Liver (tissue), 9 donors: ENCODE results near the gene RARRES2. TPM values are rescaled to one million over a fixed set of nuclear protein-coding genes. Genes with fewer than 3 reads are reported as not detected.

Source experiments
- DNase-seq: peaks from one replicate; pipeline ENCODE4 v3.0.0-alpha.2; 2017; ENCODE audit warnings: low spot score
- H3K27ac ChIP-seq, 2 donors: one replicate each; pipeline ENCODE4 v1.7.0; 2013; ENCODE audit warnings: inconsistent platforms in 2 of 2, low read length in 2 of 2, control low read depth in 1 of 2, low read depth in 1 of 2, mild to moderate bottlenecking in 1 of 2
- H3K27me3 ChIP-seq, 4 donors: one replicate each; pipeline versions ENCODE4 v1.6.1 to v1.7.0; 2013; ENCODE audit warnings: low read length in 3 of 4, inconsistent platforms in 1 of 4, mild to moderate bottlenecking in 1 of 4, moderate library complexity in 1 of 4; ENCODE audit not compliant: control insufficient read depth in 4 of 4, insufficient read depth in 4 of 4
- H3K36me3 ChIP-seq, 4 donors: one replicate each; pipeline versions ENCODE4 v1.6.1 to v1.7.0; 2013; ENCODE audit warnings: low read length in 3 of 4, mild to moderate bottlenecking in 3 of 4, low read depth in 1 of 4, moderate library complexity in 1 of 4; ENCODE audit not compliant: control insufficient read depth in 4 of 4, insufficient read depth in 3 of 4
- H3K4me1 ChIP-seq, 4 donors: one replicate each; pipeline versions ENCODE4 v1.6.1 to v1.7.0; 2013; ENCODE audit warnings: low read length in 3 of 4, mild to moderate bottlenecking in 3 of 4, moderate library complexity in 1 of 4; ENCODE audit not compliant: control insufficient read depth in 4 of 4, insufficient read depth in 4 of 4
- H3K4me3 ChIP-seq, 3 donors: one replicate each; pipeline versions ENCODE4 v1.6.1 to v1.7.0; 2013; ENCODE audit warnings: low read length in 3 of 3, control low read depth in 1 of 3, low read depth in 1 of 3, mild to moderate bottlenecking in 1 of 3
- H3K9ac ChIP-seq, 2 donors: one replicate each; pipeline ENCODE4 v1.7.0; 2013; ENCODE audit warnings: low read length in 2 of 2, mild to moderate bottlenecking in 2 of 2, moderate library complexity in 2 of 2, control low read depth in 1 of 2, low read depth in 1 of 2
- H3K9me3 ChIP-seq, 4 donors: one replicate each; pipeline versions ENCODE4 v1.6.1 to v1.7.0; 2013; ENCODE audit warnings: low read length in 3 of 4; ENCODE audit not compliant: control insufficient read depth in 4 of 4
- EGR1 ChIP-seq, 2 donors: IDR thresholded peaks; 2 replicates each; pipeline ENCODE4 v1.6.1; 2016 to 2018; ENCODE audit warnings: antibody characterized with exemption in 2 of 2, low read depth in 2 of 2
- FOXA1 ChIP-seq: IDR thresholded peaks from 2 replicates; pipeline ENCODE4 v1.6.1; 2016; ENCODE audit warnings: antibody characterized with exemption
- HNF4A ChIP-seq, 2 donors: conservative IDR thresholded peaks; 2 replicates each; pipeline ENCODE4 v1.6.1; 2016; ENCODE audit warnings: antibody characterized with exemption in 2 of 2, mild to moderate bottlenecking in 2 of 2
- HNF4G ChIP-seq: IDR thresholded peaks from 2 replicates; pipeline ENCODE4 v1.6.1; 2016; ENCODE audit warnings: antibody characterized with exemption
- NR2F2 ChIP-seq: IDR thresholded peaks from 2 replicates; pipeline ENCODE4 v1.6.1; 2016; ENCODE audit warnings: antibody characterized with exemption
- RAD21 ChIP-seq, 2 donors: IDR thresholded peaks; 2 replicates each; pipeline ENCODE4 v1.6.1; 2016; ENCODE audit warnings: antibody characterized with exemption in 2 of 2, mild to moderate bottlenecking in 2 of 2
- SP1 ChIP-seq: IDR thresholded peaks from 2 replicates; pipeline ENCODE4 v1.6.1; 2018; ENCODE audit warnings: antibody characterized with exemption, mild to moderate bottlenecking
- WGBS: extraction: QIAGEN DNeasy Blood & Tissue Kit; methylation state at CpG from one replicate; pipeline ENCODE4 v1.1.7; 2013; 5-methylcytosine and 5-hydroxymethylcytosine counted together
- polyA plus RNA-seq, 2 donors: library from polyadenylated mRNA; stranded (reverse) in 1 of 2; unstranded in 1 of 2; fragments of 200-250 nt in 1 of 2; fragments of >200 nt in 1 of 2; fragmentation: Nextera tagmentation in 1 of 2; extraction: Ambion mirVana in 1 of 2; gene quantifications; one replicate each; pipeline versions ENCODE4 v1.2.1 to v1.2.3, GENCODE V29; 2013 to 2015
- total RNA-seq, 2 donors: library from RNA; depleted of rRNA; stranded (reverse); fragments of >200 nt; gene quantifications; one replicate each; pipeline ENCODE4 v1.2.3, GENCODE V29; 2014
- TF ChIP-seq, protein P1 (sequence below): IDR thresholded peaks from 2 replicates; pipeline ENCODE4 v1.6.1; 2016; ENCODE audit warnings: antibody characterized with exemption
- TF ChIP-seq, protein P2 (sequence below): fragments of 150-350 bp; IDR thresholded peaks from 2 replicates; pipeline ENCODE4 v1.5.1; 2017; ENCODE audit warnings: improper control_type of control experiment, low read depth, low read length; ENCODE audit not compliant: missing input control
- donor health status: healthy.
- donor health status: healthy.
- donor health status: healthy.
- donor health status: healthy.
- donor health status: healthy.

Gene RARRES2
- total and polyA plus RNA-seq, 4 donors: 149 to 1,915 (median 842) TPM

DNA sequence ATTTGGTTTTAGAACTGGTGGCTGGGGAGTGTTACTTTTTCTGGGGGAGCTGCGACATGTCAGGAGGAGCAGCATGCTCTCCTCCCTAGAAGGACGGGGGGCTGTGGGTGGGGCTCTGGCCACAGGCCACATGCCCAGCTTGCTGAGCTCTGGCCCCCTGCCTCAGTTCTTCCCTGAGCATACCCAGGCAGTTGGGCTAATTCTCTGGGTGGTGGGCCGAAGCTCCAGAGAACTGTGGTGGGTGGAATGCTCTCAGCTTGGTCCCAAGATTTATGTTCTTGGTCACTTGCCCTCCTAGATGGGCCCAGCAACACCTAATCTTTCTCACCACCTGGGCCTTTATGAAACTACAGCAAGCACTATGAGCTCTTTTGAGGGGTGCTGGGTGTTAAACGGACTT, 32.6 kb upstream of the RARRES2 start:
- WGBS: 83% methylated on average over 4 of the region's 4 CpGs
- H3K27me3 ChIP-seq: no peaks in the 10 kb centered on the region
- DNase-seq: no peak
- peaks cover 18 to 68% (median 53%) of the 10 kb centered on the region in 4 donors for H3K4me1 ChIP-seq
- H3K9me3 ChIP-seq: no peaks in the 10 kb centered on the region
- H3K4me3 ChIP-seq: no peak overlapping the region
- H3K27ac ChIP-seq: no peak overlapping the region
- TF ChIP-seq SP1 (no peak), RAD21 (IDR thresholded peaks at IDR 0.05) (no peak), NR2F2 (no peak)
- H3K36me3 ChIP-seq: peaks cover 6 to 21% (median 17%) of the 10 kb centered on the region in 4 donors
- H3K9ac ChIP-seq: no peak overlapping the region

DNA sequence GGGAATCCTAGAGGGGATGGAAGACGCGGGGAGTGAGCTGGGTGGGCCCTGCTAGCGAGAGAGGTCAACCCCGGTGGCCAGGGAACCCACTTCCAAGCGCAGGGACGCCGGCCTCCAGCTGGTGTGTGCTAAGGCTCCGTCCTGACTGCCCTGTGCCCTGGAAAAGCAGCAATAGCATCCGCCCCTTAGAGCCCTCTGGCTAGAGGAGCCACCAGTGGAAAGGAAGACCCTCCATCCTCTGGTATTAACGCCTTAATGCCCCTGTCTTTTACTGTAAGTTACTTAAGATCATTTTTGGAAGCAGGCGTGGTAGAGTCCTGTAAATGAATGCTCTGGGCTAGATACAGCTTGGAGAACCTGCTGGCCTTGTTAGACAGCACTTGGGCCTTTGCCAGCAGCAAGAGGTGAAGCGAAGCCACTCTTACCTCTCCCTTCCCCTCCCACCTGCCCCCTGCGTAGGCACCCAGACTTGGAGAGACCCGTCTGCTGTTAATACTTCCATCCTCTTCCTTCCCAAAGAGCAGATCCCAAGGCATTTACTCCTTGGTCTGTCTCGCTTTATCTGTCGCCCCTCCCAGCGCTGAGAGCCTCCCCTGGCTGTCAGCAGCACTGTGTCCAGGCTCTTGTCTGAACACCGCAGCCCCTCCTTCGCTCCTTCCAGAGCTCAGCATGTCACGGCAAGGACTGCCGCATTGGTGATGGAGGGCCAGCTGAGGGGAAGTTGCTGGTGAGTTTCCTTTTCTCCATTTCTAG, 31.8 kb upstream of the RARRES2 start:
- Histone ChIP-seq H3K4me3 (no peak overlapping the region), H3K27me3 (no peaks in the 10 kb centered on the region), H3K9ac (no peak overlapping the region), H3K27ac (no peak overlapping the region), H3K9me3 (no peaks in the 10 kb centered on the region), H3K36me3 (peaks cover 6 to 21% (median 17%) of the 10 kb centered on the region in 4 donors), H3K4me1 (peaks cover 18 to 66% (median 52%) of the 10 kb centered on the region in 4 donors)
- TF ChIP-seq RAD21 (IDR thresholded peaks at IDR 0.05) (no peak), SP1 (no peak)
- TF ChIP-seq, protein P1, sequence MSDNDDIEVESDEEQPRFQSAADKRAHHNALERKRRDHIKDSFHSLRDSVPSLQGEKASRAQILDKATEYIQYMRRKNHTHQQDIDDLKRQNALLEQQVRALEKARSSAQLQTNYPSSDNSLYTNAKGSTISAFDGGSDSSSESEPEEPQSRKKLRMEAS: no peak
- no peak for DNase-seq
- WGBS: 79% methylated on average over 21 of the region's 21 CpGs

DNA sequence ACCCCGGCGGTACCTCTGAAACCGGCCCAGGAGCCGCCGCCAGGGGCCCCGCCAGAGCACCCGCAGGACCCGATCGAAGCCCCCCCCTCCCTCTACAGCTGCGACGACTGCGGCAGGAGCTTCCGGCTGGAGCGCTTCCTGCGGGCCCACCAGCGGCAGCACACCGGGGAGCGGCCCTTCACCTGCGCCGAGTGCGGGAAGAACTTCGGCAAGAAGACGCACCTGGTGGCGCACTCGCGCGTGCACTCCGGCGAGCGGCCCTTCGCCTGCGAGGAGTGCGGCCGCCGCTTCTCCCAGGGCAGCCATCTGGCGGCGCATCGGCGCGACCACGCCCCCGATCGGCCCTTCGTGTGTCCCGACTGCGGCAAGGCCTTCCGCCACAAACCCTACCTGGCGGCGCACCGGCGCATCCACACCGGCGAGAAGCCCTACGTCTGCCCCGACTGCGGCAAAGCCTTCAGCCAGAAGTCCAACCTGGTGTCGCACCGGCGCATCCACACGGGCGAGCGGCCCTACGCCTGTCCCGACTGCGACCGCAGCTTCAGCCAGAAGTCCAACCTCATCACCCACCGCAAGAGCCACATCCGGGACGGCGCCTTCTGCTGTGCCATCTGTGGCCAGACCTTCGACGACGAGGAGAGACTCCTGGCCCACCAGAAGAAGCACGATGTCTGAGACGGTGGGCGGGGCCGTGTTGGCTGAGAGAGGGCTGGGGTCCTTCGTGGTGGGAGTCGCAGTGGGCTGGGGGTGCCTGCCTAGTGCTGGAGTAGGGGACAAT, 31.0 kb upstream of the RARRES2 start:
- H3K9me3 ChIP-seq: no peaks in the 10 kb centered on the region
- no peak overlapping the region for H3K27ac ChIP-seq
- DNase-seq: no peak
- H3K36me3 ChIP-seq: peaks cover 6 to 21% (median 17%) of the 10 kb centered on the region in 4 donors
- peaks cover 18 to 66% (median 49%) of the 10 kb centered on the region in 4 donors for H3K4me1 ChIP-seq
- WGBS: 84% methylated on average over 79 of the region's 79 CpGs
- no peak overlapping the region for H3K9ac ChIP-seq
- no peak overlapping the region for H3K4me3 ChIP-seq
- no peak for TF ChIP-seq HNF4A (conservative IDR thresholded peaks at IDR 0.05)
- no peaks in the 10 kb centered on the region for H3K27me3 ChIP-seq

DNA sequence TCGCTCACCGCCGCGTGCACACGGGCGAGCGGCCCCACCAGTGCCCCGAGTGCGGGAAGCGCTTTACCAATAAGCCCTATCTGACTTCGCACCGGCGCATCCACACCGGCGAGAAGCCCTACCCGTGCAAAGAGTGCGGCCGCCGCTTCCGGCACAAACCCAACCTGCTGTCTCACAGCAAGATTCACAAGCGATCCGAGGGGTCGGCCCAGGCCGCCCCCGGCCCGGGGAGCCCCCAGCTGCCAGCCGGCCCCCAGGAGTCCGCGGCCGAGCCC, 30.5 kb upstream of the RARRES2 start:
- TF ChIP-seq SP1 (no peak), NR2F2 (no peak), HNF4A (conservative IDR thresholded peaks at IDR 0.05) (no peak), RAD21 (IDR thresholded peaks at IDR 0.05) (no peak), EGR1 (IDR thresholded peaks at IDR 0.05; ENCODE audit: low read depth in 2 of 2) (no peak), HNF4G (no peak), FOXA1 (no peak)
- TF ChIP-seq, protein P2, sequence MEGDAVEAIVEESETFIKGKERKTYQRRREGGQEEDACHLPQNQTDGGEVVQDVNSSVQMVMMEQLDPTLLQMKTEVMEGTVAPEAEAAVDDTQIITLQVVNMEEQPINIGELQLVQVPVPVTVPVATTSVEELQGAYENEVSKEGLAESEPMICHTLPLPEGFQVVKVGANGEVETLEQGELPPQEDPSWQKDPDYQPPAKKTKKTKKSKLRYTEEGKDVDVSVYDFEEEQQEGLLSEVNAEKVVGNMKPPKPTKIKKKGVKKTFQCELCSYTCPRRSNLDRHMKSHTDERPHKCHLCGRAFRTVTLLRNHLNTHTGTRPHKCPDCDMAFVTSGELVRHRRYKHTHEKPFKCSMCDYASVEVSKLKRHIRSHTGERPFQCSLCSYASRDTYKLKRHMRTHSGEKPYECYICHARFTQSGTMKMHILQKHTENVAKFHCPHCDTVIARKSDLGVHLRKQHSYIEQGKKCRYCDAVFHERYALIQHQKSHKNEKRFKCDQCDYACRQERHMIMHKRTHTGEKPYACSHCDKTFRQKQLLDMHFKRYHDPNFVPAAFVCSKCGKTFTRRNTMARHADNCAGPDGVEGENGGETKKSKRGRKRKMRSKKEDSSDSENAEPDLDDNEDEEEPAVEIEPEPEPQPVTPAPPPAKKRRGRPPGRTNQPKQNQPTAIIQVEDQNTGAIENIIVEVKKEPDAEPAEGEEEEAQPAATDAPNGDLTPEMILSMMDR: no peak
- Histone ChIP-seq H3K27ac (no peak overlapping the region), H3K36me3 (peaks cover 6 to 21% (median 17%) of the 10 kb centered on the region in 4 donors), H3K4me1 (peaks cover 14 to 64% (median 47%) of the 10 kb centered on the region in 4 donors), H3K4me3 (no peak overlapping the region), H3K27me3 (no peaks in the 10 kb centered on the region), H3K9ac (no peak overlapping the region), H3K9me3 (no peaks in the 10 kb centered on the region)
- DNase-seq: no peak
- WGBS: 84% methylated on average over 30 of the region's 30 CpGs
